HG03066 (cell line): ENCODE results near the gene TAMALIN.

Experiments used
- ATAC-seq: cut with Tn5 transposase; IDR thresholded peaks from one replicate; pipeline ENCODE4 v1.9.1; 2021; ENCODE audit warnings: low read depth; ENCODE audit not compliant: unreplicated experiment

The TAMALIN gene

DNA sequence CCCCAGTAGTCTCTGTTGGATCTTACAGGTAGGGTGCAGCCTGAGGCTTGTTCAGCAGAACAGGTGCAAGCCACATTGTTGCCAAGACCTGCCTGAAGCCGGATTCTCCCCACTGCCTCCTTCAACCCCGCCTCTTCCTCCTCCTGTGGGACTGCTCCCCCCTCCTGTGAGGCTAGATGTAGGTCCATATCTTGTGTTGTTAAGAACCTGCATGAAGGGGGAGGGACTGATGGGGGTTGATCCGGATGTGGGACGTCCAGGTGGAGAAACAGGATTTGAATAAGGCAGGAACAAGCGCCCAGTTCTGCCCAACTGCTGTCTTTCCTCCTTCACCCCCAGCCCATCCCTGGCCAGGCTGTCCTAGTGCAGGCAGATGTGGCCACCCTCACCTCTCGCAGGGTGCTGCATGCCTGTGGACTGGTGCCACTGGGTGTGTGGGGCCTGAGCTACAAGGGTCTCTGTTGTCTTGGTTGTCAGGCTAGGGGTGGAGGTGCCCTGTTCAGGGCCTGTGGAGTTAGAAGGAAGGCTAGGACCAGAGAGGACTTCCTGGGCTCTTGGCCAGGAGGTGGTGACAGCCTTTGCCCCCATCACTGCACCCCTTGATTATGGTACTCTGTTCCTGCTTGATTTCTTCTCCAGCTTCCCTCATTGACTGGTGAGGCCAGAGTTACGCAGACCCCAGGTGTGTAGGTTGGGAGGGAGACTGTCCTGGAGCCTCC, 45.9 kb downstream of the TAMALIN start:
- no peak for ATAC-seq

DNA sequence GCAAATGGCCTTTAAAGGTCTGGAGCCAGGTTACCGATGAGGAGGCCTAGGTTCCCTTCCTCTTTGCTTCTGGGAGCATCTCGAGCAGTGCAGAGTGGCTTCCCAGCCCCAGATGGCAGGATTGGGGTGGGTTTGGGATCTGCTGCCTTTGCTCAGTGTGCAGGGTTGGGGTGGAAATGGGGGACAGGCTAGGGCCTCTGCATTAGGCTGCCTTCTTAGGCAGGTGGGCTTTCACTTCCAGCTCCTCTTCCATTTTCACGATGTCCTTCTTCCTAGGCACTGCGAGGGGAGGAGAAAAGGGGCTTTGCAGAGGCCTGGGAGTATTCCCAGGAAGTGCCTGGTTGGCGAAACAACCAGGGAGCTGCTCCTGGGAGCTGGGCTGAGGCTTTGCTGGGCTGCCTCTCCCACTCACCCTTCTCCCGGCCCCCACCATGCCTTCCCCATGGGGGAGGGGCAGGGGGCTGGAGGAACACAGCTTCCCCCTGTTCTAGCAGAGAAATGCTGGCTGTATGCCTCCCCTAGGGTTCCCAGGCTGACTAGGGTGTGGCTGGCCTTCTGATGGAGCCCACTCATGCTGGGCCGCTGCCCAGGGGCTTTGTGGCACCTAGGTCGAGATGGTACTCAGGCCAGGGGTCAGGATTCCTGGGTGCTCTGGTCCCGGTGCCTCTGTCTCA, 46.9 kb downstream of the TAMALIN start:
- no peak for ATAC-seq

DNA sequence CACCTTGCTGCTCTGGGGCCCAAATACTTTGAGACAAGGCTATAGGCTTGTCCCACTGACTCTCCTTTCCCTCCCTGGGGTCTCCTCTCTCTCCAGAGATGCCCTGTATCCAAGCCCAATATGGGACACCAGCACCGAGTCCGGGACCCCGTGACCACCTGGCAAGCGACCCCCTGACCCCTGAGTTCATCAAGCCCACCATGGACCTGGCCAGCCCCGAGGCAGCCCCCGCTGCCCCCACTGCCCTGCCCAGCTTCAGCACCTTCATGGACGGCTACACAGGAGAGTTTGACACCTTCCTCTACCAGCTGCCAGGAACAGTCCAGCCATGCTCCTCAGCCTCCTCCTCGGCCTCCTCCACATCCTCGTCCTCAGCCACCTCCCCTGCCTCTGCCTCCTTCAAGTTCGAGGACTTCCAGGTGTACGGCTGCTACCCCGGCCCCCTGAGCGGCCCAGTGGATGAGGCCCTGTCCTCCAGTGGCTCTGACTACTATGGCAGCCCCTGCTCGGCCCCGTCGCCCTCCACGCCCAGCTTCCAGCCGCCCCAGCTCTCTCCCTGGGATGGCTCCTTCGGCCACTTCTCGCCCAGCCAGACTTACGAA, 47.6 kb downstream of the TAMALIN start:
- no peak for ATAC-seq

DNA sequence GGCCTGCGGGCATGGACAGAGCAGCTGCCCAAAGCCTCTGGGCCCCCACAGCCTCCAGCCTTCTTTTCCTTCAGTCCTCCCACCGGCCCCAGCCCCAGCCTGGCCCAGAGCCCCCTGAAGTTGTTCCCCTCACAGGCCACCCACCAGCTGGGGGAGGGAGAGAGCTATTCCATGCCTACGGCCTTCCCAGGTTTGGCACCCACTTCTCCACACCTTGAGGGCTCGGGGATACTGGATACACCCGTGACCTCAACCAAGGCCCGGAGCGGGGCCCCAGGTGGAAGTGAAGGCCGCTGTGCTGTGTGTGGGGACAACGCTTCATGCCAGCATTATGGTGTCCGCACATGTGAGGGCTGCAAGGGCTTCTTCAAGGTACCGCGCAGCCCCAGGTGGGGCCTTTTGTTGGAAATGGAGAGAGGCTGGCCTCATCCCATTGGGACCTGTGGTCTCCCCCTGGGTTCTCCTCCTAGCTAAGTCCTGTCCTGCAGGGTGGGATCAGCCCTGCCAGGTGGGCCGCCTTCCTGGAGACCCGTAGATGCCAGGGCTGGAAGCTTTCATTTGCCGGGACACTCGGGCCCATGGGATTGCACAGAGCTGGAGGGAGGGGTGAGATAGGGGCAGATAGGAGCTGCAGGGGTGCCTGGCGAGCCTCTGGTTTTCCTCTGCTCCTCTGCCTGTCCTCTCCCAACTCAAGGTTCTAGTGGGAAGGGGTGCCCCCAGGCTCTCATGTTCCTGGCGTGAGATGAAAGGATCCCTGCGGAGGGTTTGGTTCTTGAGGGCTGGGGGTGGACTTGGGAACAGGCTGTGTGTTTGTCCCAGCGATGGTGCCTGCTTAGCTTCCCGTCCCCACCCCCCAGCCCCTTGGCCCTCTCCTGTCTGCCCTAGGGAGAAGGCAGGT, 48.3 kb downstream of the TAMALIN start:
- no peak for ATAC-seq

DNA sequence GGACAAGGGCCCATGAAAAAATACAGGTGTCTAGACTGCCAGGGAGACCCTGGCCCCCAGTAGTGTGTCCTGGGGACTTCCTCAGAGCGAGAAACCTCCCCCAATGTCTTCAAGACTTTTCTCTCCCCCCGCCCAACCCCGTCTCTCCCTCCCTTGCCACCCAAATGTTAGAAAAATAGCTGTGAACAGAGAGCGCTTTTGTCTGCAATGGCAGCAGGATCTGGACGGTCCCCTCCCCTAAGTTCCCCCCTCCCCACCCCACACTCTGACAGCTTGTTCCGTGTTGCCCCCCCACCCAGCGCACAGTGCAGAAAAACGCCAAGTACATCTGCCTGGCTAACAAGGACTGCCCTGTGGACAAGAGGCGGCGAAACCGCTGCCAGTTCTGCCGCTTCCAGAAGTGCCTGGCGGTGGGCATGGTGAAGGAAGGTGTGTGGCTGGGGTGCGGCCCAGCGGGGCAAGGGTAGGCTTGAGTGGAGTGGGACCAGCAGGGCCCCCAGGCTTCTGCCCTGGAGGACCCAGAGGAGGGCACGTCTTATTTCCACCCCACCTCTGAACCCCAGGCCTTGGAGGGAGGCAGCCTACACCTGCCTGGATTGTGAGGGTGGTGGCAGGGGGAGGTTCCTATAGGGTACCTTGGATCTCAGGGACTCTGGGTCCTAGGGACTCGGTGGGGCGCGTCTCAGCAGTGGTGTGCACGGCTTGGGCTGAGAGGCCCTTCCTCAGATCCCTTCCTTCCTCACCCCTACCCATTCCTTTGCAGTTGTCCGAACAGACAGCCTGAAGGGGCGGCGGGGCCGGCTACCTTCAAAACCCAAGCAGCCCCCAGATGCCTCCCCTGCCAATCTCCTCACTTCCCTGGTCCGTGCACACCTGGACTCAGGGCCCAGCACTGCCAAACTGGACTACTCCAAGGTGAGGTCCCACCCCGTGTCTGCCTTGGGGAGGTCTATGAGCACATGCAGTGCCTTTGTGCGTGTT, 49.3 kb downstream of the TAMALIN start:
- ATAC-seq: no peak

DNA sequence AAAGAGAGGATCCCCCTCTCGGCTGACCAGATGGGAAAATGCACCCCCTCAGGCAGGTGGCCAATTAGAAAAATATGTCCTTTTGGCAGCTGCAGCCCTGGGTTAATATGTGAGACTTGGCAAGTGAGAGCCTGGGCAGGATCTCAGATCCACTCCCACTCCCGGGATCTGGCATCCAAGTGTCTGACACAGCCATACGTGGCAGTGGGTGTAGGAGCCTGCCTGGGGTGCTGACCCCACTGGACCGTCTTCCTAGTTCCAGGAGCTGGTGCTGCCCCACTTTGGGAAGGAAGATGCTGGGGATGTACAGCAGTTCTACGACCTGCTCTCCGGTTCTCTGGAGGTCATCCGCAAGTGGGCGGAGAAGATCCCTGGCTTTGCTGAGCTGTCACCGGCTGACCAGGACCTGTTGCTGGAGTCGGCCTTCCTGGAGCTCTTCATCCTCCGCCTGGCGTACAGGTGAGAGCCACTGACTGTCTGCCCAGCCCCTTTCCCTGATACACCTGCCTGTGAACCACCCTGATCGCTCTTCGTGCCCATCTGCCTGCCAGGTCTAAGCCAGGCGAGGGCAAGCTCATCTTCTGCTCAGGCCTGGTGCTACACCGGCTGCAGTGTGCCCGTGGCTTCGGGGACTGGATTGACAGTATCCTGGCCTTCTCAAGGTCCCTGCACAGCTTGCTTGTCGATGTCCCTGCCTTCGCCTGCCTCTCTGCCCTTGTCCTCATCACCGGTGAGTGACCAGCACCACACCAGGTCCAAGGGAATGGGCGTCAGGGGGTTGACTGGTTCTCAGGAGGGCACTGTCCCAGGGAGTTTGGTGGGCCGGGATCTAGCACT, 50.3 kb downstream of the TAMALIN start:
- no peak for ATAC-seq

DNA sequence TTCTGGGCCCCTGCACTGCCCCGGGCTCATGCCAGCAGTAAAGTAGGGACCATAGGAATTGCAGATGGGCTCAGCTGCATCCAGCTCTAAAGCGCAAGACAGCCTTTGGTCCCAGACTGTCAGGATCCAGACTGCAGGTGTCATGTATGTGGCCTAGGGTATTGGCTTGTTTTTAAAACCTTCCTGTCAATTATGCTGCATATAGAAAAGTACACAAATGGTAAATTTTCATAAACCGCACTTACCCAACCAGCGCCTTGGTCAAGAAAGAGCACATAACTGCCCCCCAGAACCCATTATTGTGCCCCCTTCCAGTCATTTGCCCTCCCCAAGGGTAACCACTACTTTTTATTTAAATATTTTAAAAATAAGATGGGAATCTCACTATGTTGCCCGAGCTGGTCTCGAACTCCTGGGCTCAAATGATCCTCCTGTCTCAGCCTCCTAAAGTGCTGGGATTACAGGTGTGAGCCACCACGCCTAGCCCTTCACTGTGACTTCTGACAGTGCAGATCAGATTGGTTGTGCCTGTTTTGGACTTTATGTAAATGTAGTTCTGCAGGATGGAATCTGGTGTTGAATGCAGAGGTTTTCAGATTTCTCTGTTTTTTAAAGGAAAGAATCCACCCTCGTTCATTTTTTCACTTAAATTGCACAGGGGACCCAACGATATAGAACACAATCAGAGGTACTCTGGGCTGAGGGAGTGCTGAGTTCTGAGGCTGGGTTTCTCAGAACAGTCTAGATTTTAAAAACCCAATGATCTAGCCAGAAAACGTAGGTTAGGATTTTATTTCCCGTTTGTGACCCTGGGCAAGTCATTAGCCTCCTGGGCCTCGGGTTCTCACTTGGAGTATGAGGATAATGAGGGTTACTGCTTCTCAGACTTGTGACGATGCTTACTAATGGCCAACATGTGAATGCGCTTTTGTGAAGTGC, 51.2 kb downstream of the TAMALIN start:
- ATAC-seq: no peak

DNA sequence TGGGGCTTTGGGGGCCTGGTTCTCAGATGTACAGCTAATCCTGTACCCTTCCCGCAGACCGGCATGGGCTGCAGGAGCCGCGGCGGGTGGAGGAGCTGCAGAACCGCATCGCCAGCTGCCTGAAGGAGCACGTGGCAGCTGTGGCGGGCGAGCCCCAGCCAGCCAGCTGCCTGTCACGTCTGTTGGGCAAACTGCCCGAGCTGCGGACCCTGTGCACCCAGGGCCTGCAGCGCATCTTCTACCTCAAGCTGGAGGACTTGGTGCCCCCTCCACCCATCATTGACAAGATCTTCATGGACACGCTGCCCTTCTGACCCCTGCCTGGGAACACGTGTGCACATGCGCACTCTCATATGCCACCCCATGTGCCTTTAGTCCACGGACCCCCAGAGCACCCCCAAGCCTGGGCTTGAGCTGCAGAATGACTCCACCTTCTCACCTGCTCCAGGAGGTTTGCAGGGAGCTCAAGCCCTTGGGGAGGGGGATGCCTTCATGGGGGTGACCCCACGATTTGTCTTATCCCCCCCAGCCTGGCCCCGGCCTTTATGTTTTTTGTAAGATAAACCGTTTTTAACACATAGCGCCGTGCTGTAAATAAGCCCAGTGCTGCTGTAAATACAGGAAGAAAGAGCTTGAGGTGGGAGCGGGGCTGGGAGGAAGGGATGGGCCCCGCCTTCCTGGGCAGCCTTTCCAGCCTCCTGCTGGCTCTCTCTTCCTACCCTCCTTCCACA, 52.0 kb downstream of the TAMALIN start:
- no peak for ATAC-seq

DNA sequence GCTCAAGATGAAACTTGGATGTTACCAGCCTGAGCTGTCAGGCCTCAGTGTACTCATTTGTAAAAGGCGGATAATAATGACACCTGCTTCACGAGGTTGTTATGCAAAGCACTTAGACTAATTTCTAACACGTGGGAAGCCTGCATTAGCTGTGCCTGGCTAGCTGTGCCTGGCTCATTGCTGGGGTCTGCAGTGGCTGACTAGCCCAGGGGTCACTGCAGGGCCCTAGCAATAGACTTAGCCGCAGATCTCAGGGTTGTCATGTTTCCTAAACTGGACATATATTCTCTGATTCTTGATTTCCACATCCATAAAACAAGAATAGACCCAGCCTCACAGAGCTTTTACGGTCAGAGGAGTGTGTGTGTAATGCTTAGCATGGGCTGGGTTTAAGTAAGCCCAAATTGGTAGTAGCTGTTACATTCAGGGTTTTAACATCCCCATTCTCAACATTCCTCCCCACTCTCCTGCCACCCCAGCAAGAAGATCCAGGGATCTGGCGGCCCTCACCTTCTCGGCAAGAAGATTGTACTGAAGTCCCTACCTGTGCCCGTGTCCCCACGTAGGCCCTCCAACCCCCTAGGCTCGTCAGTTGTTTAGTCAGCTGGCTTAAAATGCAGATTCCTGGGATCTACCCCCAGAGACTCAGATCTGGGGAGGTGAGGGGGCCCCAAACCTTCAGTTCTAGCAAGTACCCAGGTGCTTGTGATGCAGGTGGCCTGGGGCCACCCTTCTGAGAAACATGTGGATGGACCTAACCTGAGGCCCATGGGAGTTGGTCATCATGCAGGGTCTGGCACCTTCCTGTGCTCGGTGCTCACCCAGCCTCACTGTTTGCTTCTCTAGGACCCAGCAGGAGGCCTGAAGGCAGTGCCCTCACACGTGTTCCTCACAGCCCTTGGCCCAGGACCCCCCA, 53.1 kb downstream of the TAMALIN start:
- no peak for ATAC-seq

DNA sequence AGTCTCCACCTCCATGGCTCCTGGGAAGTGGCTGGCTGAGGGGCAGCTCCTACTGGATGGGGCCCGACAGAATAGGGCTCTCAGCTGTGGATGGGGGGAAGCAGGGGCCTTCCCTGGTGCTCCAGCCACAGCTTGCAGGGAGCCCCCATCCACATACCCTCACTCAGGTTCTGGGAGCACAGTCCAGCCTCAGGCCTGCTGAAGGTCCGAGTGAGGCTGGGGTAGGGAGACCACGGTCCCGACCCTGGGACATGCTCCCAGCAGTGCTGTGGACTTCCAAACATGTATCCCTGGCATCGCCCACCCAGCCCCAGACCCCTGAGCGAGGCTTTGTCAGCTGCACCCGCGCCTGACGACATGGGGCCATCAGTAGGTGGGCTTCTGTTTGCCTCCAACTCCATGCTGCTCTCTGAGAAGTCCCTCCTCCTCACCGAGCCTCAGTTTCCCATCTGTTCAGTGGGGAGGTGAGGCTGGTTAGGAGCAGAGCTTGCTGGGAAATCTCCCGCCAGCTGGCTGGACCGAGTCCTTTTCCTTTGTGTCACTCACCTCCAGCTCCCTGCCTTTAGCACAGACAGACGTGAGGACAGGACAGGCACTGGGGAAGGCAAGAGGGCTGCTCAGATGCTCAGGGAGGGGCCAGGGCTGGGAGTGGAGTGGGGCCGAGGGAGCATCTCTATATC, 53.9 kb downstream of the TAMALIN start:
- ATAC-seq: no peak

DNA sequence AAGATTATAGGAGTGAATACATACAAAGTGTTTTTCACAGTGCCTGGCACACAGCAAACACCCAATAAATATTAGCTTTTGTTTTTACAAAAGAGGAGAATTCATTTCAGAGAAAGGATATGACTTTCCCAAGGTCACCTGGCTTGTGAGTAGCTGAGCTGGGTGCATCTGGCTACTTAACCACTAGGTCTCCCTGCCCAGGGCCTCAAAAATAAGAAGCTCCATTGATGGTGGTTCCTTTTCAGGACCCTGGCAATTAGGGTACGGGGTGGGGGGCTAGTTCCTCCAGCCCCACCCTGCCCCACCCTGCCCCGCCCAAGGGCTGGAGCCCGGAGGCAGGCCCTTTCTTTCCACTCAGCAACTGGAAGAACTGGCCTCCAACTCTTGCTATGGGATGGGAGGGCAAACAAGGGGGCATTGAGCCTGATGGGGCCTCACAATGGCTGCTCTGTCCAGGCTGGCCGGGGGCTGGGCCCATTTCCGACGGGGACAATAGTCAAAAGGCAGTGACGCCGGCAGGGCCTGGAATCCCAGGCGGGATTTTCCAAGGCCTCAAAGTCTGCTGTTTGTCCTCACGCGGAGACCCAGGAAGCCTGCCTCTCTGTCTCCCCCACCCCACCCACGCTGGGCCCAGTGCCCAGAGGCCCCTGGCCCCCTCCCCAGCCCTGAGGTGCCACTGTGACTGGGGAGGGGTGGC, 54.9 kb downstream of the TAMALIN start:
- no peak for ATAC-seq

DNA sequence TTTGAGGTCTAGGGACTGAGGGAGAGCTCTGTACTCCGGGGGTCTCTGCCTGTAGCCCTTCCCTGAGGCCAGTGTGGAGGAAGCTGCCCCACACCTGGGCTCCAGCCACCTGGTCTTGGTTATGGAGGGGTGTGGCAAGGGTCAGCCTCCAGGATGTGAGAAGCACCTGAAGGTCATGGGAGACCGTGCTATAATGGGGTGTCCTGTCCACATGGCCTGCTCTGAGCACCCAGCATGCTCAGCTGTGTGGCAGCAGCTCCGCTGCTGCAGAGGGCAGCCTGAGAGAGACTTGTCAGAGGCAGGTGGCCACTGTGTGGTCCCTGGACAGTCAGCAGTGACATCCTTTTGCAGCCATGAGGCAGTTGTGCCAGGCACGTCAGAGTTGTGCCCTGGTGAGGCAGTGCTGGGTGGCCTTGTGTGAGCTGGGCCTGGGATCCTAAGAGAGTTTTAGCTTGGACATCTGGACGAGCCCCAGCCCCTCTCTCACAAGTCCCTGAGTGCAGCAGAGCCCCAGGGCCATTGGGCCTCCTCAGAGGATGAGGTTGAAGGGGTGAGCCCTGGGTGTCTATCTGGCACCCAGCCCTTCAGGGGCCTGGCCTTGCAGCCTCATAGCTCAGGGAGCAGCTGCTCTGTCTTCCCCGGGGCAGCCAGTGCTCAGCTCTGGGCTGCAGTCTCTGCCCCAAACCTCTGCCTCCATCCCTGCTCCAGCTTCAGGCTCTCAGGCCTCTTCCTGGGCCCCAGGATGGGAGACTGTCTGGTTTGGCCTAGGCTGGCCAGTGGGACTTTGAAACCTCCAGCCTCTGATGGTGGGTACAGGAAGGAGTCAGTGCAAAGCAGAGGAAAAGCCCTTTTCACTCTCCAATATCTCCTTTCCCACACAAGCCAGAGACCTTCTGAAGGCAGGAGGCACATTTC, 55.7 kb downstream of the TAMALIN start:
- ATAC-seq: no peak

DNA sequence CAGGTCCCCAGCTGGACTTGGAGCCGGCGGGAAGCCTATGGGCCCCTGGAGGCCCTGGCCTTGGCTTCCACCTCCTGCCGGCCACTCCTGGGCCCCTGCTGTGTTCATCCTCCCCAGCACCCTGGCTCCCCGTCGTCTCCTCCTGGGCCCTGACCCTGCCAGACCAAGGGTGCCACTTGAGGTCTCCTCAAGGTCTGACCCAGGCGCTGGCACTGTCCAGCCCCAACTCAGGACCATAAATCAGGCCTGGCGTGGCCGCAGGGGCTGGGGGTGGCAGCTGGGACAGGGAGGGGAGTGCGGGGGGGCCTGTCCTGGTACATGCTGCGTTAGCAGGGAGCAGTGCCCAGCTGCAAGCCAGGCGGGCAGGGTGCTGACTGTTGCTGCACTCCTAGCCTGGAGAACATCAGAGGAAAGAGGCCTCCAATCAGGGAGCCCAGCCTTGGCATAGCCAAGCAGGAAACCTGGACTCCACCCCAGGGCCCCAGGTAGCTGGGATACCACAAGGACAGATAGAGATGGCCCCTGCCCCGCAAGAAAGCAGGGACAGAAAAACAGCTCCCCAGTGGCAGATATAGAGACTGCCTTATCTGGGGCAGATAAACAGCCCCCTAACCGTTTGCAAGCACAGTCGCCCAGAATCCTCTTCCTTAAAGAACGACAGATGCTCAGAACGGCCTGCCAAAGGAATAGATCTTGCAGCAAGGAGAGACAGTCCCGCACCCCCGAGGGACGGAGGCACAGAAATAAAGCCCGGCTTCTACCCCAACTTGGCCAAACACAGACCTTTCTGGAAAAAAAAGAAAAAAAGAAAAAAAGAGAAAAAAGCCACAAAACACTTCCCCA, 56.6 kb downstream of the TAMALIN start:
- no peak for ATAC-seq
